ENCODE results near the gene MAD1L1.

MAD1L1 gene

GRCh38 chr7:2112261-2113198, 120.2 kb downstream of the MAD1L1 start:
- no peak for DNase-seq

- no peak for DNase-seq
These were observed 121.2 kb downstream of the MAD1L1 start for GRCh38 chr7:2111568-2111967.

GRCh38 chr7:2110610-2111396, 121.9 kb downstream of the MAD1L1 start:
- DNase-seq = no peak

- peak; percentile 34 for DNase-seq
These were observed 122.7 kb downstream of the MAD1L1 start for GRCh38 chr7:2109936-2110609.

- no peak for DNase-seq
These were observed 123.4 kb downstream of the MAD1L1 start for GRCh38 chr7:2109251-2109872.

GRCh38 chr7:2108501-2109250, 124.1 kb downstream of the MAD1L1 start:
- DNase-seq = no peak

GRCh38 chr7:2108071-2108455, 124.7 kb downstream of the MAD1L1 start:
- DNase-seq = no peak

- no peak for DNase-seq
These were observed 125.2 kb downstream of the MAD1L1 start for GRCh38 chr7:2107386-2108070.

GRCh38 chr7:2106924-2107323, 125.8 kb downstream of the MAD1L1 start:
- no peak for DNase-seq

GRCh38 chr7:2106440-2106839, 126.3 kb downstream of the MAD1L1 start:
- DNase-seq = no peak

- DNase-seq = no peak
These were observed 126.8 kb downstream of the MAD1L1 start for GRCh38 chr7:2105917-2106316.

- no peak for DNase-seq
These were observed 127.5 kb downstream of the MAD1L1 start for GRCh38 chr7:2105280-2105679.

- DNase-seq = no peak
These were observed 128.0 kb downstream of the MAD1L1 start for GRCh38 chr7:2104716-2105115.

GRCh38 chr7:2104107-2104710, 128.5 kb downstream of the MAD1L1 start:
- peak; percentile 63 for DNase-seq

- no peak for DNase-seq
These were observed 129.5 kb downstream of the MAD1L1 start for GRCh38 chr7:2103071-2103898.

GRCh38 chr7:2102375-2102723, 130.4 kb downstream of the MAD1L1 start:
- DNase-seq = no peak

GRCh38 chr7:2101630-2102374, 130.9 kb downstream of the MAD1L1 start:
- DNase-seq = no peak

GRCh38 chr7:2100278-2101208, 132.2 kb downstream of the MAD1L1 start:
- DNase-seq = no peak
